CD4-positive, alpha-beta T cell treated with Interleukin-1 beta for 1 hour (primary cell): ENCODE results near the gene CREBBP.
"Not testable (repeated sequence)": the region's sequence is repeated elsewhere in the genome, so short reads cannot be mapped to it uniquely, and the experiment has no call there.

Experiments
- DNase-seq, 2 donors: peaks; one replicate each; pipeline ENCODE4 v3.0.0-alpha.2; 2020 to 2022

The CREBBP gene

GRCh38 chr16:3731126-3731935, 149.2 kb downstream of the CREBBP start:
- DNase-seq = no peak

- no peak for DNase-seq
Observed at GRCh38 chr16:3730161-3731125, 150.1 kb downstream of the CREBBP start.

GRCh38 chr16:3729161-3730112, 151.1 kb downstream of the CREBBP start:
- DNase-seq = no peak

- DNase-seq = no peak
Observed at GRCh38 chr16:3728424-3729160, 151.9 kb downstream of the CREBBP start.

- no peak for DNase-seq
Observed at GRCh38 chr16:3727806-3728381, 152.6 kb downstream of the CREBBP start.

GRCh38 chr16:3726021-3726687, 154.4 kb downstream of the CREBBP start:
- no peak for DNase-seq

GRCh38 chr16:3725276-3725675, 155.2 kb downstream of the CREBBP start:
- no peak for DNase-seq

- no peak for DNase-seq
Observed at GRCh38 chr16:3722508-3722907, 158.0 kb downstream of the CREBBP start.

- DNase-seq = no peak
Observed at GRCh38 chr16:3720418-3720817, 160.1 kb downstream of the CREBBP start.

GRCh38 chr16:3718628-3719027, 161.9 kb downstream of the CREBBP start:
- no peak for DNase-seq

GRCh38 chr16:3718019-3718391, 162.5 kb downstream of the CREBBP start:
- DNase-seq = no peak

GRCh38 chr16:3717235-3718018, 163.1 kb downstream of the CREBBP start, which contains the start of gene TRAP1:
TSS of gene TRAP1 (minus strand) at chr16:3717524. CDS start at chr16:3717508, 16 bp downstream.
- DNase-seq = peak; percentile 90 to 93

GRCh38 chr16:3716831-3717234, 163.7 kb downstream of the CREBBP start:
- peak in 1 of 2 donors; percentile 15 for DNase-seq

- DNase-seq = no peak
Observed at GRCh38 chr16:3715430-3715829, 165.1 kb downstream of the CREBBP start.

GRCh38 chr16:3714378-3714777, 166.1 kb downstream of the CREBBP start:
- DNase-seq = not testable (repeated sequence)

GRCh38 chr16:3713587-3714242, 166.8 kb downstream of the CREBBP start:
- no peak for DNase-seq

GRCh38 chr16:3712861-3713372, 167.6 kb downstream of the CREBBP start:
- DNase-seq = no peak

- DNase-seq = no peak
Observed at GRCh38 chr16:3706253-3707012, 174.1 kb downstream of the CREBBP start.
